IMR-90 (cell line): ENCODE measurements around the gene ALAS1. TPM values are rescaled to one million over a fixed set of nuclear protein-coding genes. Genes with fewer than 3 reads are reported as not detected.

Experiments used
- ATAC-seq: fragments of 200-7000 bp; cut with Tn5 transposase; 2 replicates; pipeline ENCODE4 v1.9.1; 2020; ENCODE audit warnings: low read depth, mild to moderate bottlenecking, moderate library complexity
- BruUV-seq: library from RNA; stranded (reverse); fragments of 400-500 nt; replicated peaks from 2 replicates; lab custom pipeline; 2021; lab: Mats Ljungman, UMichigan
- CTCF ChIA-PET: fragments of 300-600 bp; formaldehyde crosslinking; extraction: SDS; loops from one replicate; lab custom pipeline; 2021; ENCODE audit warnings: antibody characterized with exemption; lab: Yijun Ruan, JAX
- POLR2A ChIA-PET: fragments of 300-600 bp; sonication (Branson Sonifier 250); formaldehyde crosslinking; loops from one replicate; lab custom pipeline; 2022; ENCODE audit warnings: antibody characterized with exemption; ENCODE audit not compliant: unreplicated experiment; lab: Charles Lee
- DNase-seq: peaks from one replicate; pipeline ENCODE4 v3.0.0; 2013
- H2AFZ ChIP-seq: replicated peaks from 2 replicates; pipeline ENCODE3; 2013; ENCODE audit warnings: low read length, mild to moderate bottlenecking; ENCODE audit not compliant: poor library complexity
- H2AK5ac ChIP-seq: 2 replicates; pipeline ENCODE4 v1.6.1; 2013; ENCODE audit warnings: low read depth, low read length, inconsistent platforms
- H2AK9ac ChIP-seq: replicated peaks from 2 replicates; pipeline ENCODE3; 2013; ENCODE audit warnings: mild to moderate bottlenecking, low read depth, low read length, moderate library complexity; ENCODE audit not compliant: poor library complexity
- H2BK120ac ChIP-seq: 2 replicates; pipeline ENCODE4 v1.6.1; 2013; ENCODE audit warnings: low read depth, low read length, inconsistent platforms
- H2BK15ac ChIP-seq: 3 replicates; pipeline ENCODE4 v1.6.1; 2013; ENCODE audit warnings: low read depth, low read length, inconsistent platforms
- H2BK20ac ChIP-seq: 2 replicates; pipeline ENCODE4 v1.6.1; 2013; ENCODE audit warnings: low read depth, mild to moderate bottlenecking, inconsistent platforms, low read length, moderate library complexity
- H2BK5ac ChIP-seq: 2 replicates; pipeline ENCODE4 v1.6.1; 2013; ENCODE audit warnings: mild to moderate bottlenecking, low read depth, low read length, inconsistent platforms; ENCODE audit not compliant: poor library complexity, severe bottlenecking
- H3K14ac ChIP-seq: replicated peaks from 2 replicates; pipeline ENCODE4 v1.6.1; 2013; ENCODE audit warnings: low read depth, low read length, inconsistent platforms
- H3K18ac ChIP-seq: 2 replicates; pipeline ENCODE4 v1.6.1; 2013; ENCODE audit warnings: low read depth, low read length, control low read depth
- H3K23ac ChIP-seq: 2 replicates; pipeline ENCODE4 v1.6.1; 2013; ENCODE audit warnings: low read depth, low read length, inconsistent platforms
- H3K27ac ChIP-seq: 2 replicates; pipeline ENCODE4 v1.5.1; 2013; ENCODE audit warnings: mild to moderate bottlenecking, control low read depth, low read length; ENCODE audit not compliant: insufficient read depth
- H3K27me3 ChIP-seq: 2 replicates; pipeline ENCODE4 v1.6.1; 2013; ENCODE audit warnings: low read length; ENCODE audit not compliant: control insufficient read depth, insufficient read depth
- H3K36me3 ChIP-seq: 2 replicates; pipeline ENCODE4 v1.6.1; 2013; ENCODE audit warnings: low read length, mixed read lengths; ENCODE audit not compliant: control insufficient read depth, insufficient read depth
- H3K4ac ChIP-seq: 2 replicates; pipeline ENCODE4 v1.6.1; 2013; ENCODE audit warnings: low read depth, low read length, inconsistent platforms
- H3K4me1 ChIP-seq: 2 replicates; pipeline ENCODE4 v1.6.1; 2013; ENCODE audit warnings: low read length, mixed read lengths; ENCODE audit not compliant: control insufficient read depth, insufficient read depth
- H3K4me2 ChIP-seq: 2 replicates; pipeline ENCODE4 v1.6.1; 2013; ENCODE audit warnings: low read depth, mild to moderate bottlenecking, control low read depth, low read length, moderate library complexity
- H3K4me3 ChIP-seq: 2 replicates; pipeline ENCODE4 v1.5.1; 2013; ENCODE audit warnings: low read depth, mild to moderate bottlenecking, control low read depth, low read length, moderate library complexity; ENCODE audit not compliant: insufficient read depth
- H3K56ac ChIP-seq: 2 replicates; pipeline ENCODE4 v1.6.1; 2013; ENCODE audit warnings: low read length, inconsistent platforms; ENCODE audit not compliant: insufficient read depth; ENCODE audit errors: extremely low read depth
- H3K79me1 ChIP-seq, 2 experiments: 2 replicates each; pipeline ENCODE4 v1.6.1; 2013; ENCODE audit warnings: low read length in 2 of 2, inconsistent platforms in 1 of 2, low read depth in 1 of 2
- H3K9ac ChIP-seq: 2 replicates; pipeline ENCODE4 v1.6.1; 2013; ENCODE audit warnings: low read depth, low read length, control low read depth
- H3K9me1 ChIP-seq: 2 replicates; pipeline ENCODE4 v1.6.1; 2013; ENCODE audit warnings: low read length, inconsistent platforms; ENCODE audit not compliant: insufficient read depth
- H3K9me3 ChIP-seq: 2 replicates; pipeline ENCODE4 v1.6.1; 2013; ENCODE audit warnings: low read length; ENCODE audit not compliant: control insufficient read depth, insufficient read depth
- H4K20me1 ChIP-seq: 2 replicates; pipeline ENCODE4 v1.6.1; 2013; ENCODE audit warnings: low read length, inconsistent platforms; ENCODE audit not compliant: insufficient read depth
- H4K5ac ChIP-seq: 2 replicates; pipeline ENCODE4 v1.6.1; 2013; ENCODE audit warnings: mild to moderate bottlenecking, low read depth, low read length, control low read depth
- H4K8ac ChIP-seq, 2 experiments: 2 replicates each; pipeline ENCODE4 v1.6.1; 2013; ENCODE audit warnings: low read depth in 2 of 2, low read length in 2 of 2, control low read depth in 1 of 2, inconsistent platforms in 1 of 2
- H4K91ac ChIP-seq: 2 replicates; pipeline ENCODE4 v1.6.1; 2013; ENCODE audit warnings: low read depth, low read length, inconsistent platforms; ENCODE audit not compliant: insufficient read depth
- BHLHE40 ChIP-seq: fragments of 150-350 bp; IDR thresholded peaks from 2 replicates; pipeline ENCODE4 v1.6.1; 2016; ENCODE audit warnings: mild to moderate bottlenecking, low read depth, low read length
- CEBPB ChIP-seq: IDR thresholded peaks from 2 replicates; pipeline ENCODE4 v1.6.1; 2012; ENCODE audit warnings: low read depth, low read length, improper control_type of control experiment
- CHD1 ChIP-seq: IDR thresholded peaks from 2 replicates; pipeline ENCODE4 v1.6.1; 2012; ENCODE audit warnings: low read depth, low read length, improper control_type of control experiment
- CTCF ChIP-seq: conservative IDR thresholded peaks from 2 replicates; pipeline ENCODE4 v1.5.1; 2012; ENCODE audit warnings: mild to moderate bottlenecking, low read depth, low read length, improper control_type of control experiment
- ELK1 ChIP-seq: fragments of 150-350 bp; IDR thresholded peaks from 2 replicates; pipeline ENCODE4 v1.6.1; 2016; ENCODE audit warnings: low read depth, mild to moderate bottlenecking, low read length, moderate library complexity, borderline replicate concordance
- FOS ChIP-seq: fragments of 150-350 bp; IDR thresholded peaks from 2 replicates; pipeline ENCODE4 v1.6.1; 2016; ENCODE audit warnings: low read depth, low read length
- MAFK ChIP-seq: IDR thresholded peaks from 2 replicates; pipeline ENCODE4 v1.6.1; 2012; ENCODE audit warnings: low read depth, low read length, improper control_type of control experiment
- MAZ ChIP-seq: IDR thresholded peaks from 2 replicates; pipeline ENCODE4 v1.6.1; 2012; ENCODE audit warnings: low read depth, mild to moderate bottlenecking, low read length, improper control_type of control experiment, moderate library complexity, borderline replicate concordance
- MXI1 ChIP-seq: IDR thresholded peaks from 2 replicates; pipeline ENCODE4 v1.6.1; 2012; ENCODE audit warnings: low read depth, mild to moderate bottlenecking, low read length, moderate library complexity, borderline replicate concordance
- NFE2L2 ChIP-seq: fragments of 150-350 bp; IDR thresholded peaks from 2 replicates; pipeline ENCODE4 v1.6.1; 2016; ENCODE audit warnings: low read depth, mild to moderate bottlenecking, low read length
- POLR2A ChIP-seq: IDR thresholded peaks from 2 replicates; pipeline ENCODE4 v1.6.1; 2012; ENCODE audit warnings: mild to moderate bottlenecking, low read depth, low read length
- RAD21 ChIP-seq: IDR thresholded peaks from 2 replicates; pipeline ENCODE4 v1.6.1; 2012; ENCODE audit warnings: low read length, improper control_type of control experiment
- RCOR1 ChIP-seq: IDR thresholded peaks from 2 replicates; pipeline ENCODE4 v1.6.1; 2012; ENCODE audit warnings: mild to moderate bottlenecking, low read length, improper control_type of control experiment; ENCODE audit not compliant: insufficient replicate concordance
- RFX5 ChIP-seq: IDR thresholded peaks from 2 replicates; pipeline ENCODE4 v1.8.0; 2012; ENCODE audit warnings: low read depth, mild to moderate bottlenecking, low read length, moderate library complexity
- SMC3 ChIP-seq: fragments of 150-350 bp; IDR thresholded peaks from 2 replicates; pipeline ENCODE4 v1.6.1; 2016; ENCODE audit warnings: low read depth, mild to moderate bottlenecking, antibody characterized with exemption, low read length, moderate library complexity
- USF2 ChIP-seq: fragments of 150-350 bp; IDR thresholded peaks from 2 replicates; pipeline ENCODE4 v1.6.1; 2017; ENCODE audit warnings: mild to moderate bottlenecking, antibody characterized with exemption, low read length, low read depth
- WGBS, 2 experiments: methylation state at CpG; one replicate each; pipeline versions ENCODE4 v1.1.5 to v1.1.7; 2013; ENCODE audit warnings: missing lambda C conversion rate in 2 of 2; ENCODE audit not compliant: insufficient read length in 1 of 2; ENCODE audit errors: extremely low coverage in 2 of 2; 5-methylcytosine and 5-hydroxymethylcytosine counted together
- dilution Hi-C: fragments of 300-500 bp; cut with HindIII; formaldehyde crosslinking; loops from one replicate; pipeline ENCODE4 v1.14.3; 2018; ENCODE audit warnings: low sequenced_read_pairs; ENCODE audit not compliant: unreplicated experiment
- in situ Hi-C: fragments of 300-500 bp; cut with MboI; formaldehyde crosslinking; loops from 3 replicates; pipeline ENCODE4 v1.14.3; 2019; ENCODE audit warnings: low sequenced_read_pairs, inconsistent platforms, mixed read lengths
- intact Hi-C: fragments of 100-400 bp; cut with micrococcal nuclease; formaldehyde crosslinking; loops from 2 replicates; pipeline ENCODE4 v1.10.0; 2022
- polyA plus RNA-seq, 3 experiments: library from polyadenylated mRNA; depleted of rRNA; stranded (reverse); fragments of >200 nt; gene quantifications; 2 replicates each; pipeline ENCODE4 v1.2.3, GENCODE V29; 2012; ENCODE audit warnings: low replicate concordance in 1 of 3
- total RNA-seq: library from RNA; depleted of rRNA; stranded (reverse); fragments of >200 nt; gene quantifications from 2 replicates; pipeline ENCODE4 v1.2.3, GENCODE V29; 2012

Gene ALAS1
- total and polyA plus RNA-seq, 2 of the 4 experiments (the other 2 are of a cell fraction), result 32.8 to 47.2 TPM

- H3K9ac ChIP-seq, result no peak overlapping the region
- ATAC-seq (no peak), DNase-seq (no peak)
- dilution Hi-C loops, result no loop called here
- POLR2A ChIA-PET, result no interaction called here
- peaks cover under 1% of the 10 kb centered on the region; the same call in 1 of the 2 replicates for H3K4me1 ChIP-seq
- no peak overlapping the region for H3K4me2 ChIP-seq
- H2AFZ ChIP-seq, result no peak overlapping the region
- 0 out of 2 replicates have a peak, but pooled peaks cover under 1% of the 10 kb centered on the region for H3K9me1 ChIP-seq
- intact Hi-C loops, result no loop called here
- H4K20me1 ChIP-seq, result no peaks in the 10 kb centered on the region
- H2BK5ac ChIP-seq, result no peak overlapping the region
- H3K4me3 ChIP-seq, result no peak overlapping the region
- H3K27ac ChIP-seq, result no peak overlapping the region
- H3K23ac ChIP-seq, result no peak overlapping the region
- no peak overlapping the region for H2AK9ac ChIP-seq
- no peak overlapping the region for H3K56ac ChIP-seq
- H3K4ac ChIP-seq, result no peak overlapping the region
- no peak overlapping the region for H4K8ac ChIP-seq
- H3K18ac ChIP-seq, result no peak overlapping the region
- H4K91ac ChIP-seq, result no peak overlapping the region
- H3K27me3 ChIP-seq, result peaks cover 8% of the 10 kb centered on the region
- H3K36me3 ChIP-seq, result no peaks in the 10 kb centered on the region
- no peak overlapping the region for H4K5ac ChIP-seq
- 100% methylated on average over 1 of the region's 5 CpGs; no CpG with 5 or more reads in 1 of the 2 experiments for WGBS, 2 experiments
- H2BK15ac ChIP-seq, result no peak overlapping the region
- no peak overlapping the region for H2BK20ac ChIP-seq
- CTCF ChIA-PET, result no interaction called here
- H3K9me3 ChIP-seq, result no peaks in the 10 kb centered on the region
- in situ Hi-C loops, result no loop called here
- no peaks in the 10 kb centered on the region for H3K79me1 ChIP-seq
- TF ChIP-seq MAFK (no peak), POLR2A (no peak), SMC3 (no peak), ELK1 (no peak), RFX5 (no peak), NFE2L2 (no peak), MAZ (no peak), FOS (no peak), CTCF (no peak), RCOR1 (no peak), CEBPB (no peak), MXI1 (no peak), BHLHE40 (no peak), RAD21 (no peak), USF2 (no peak), CHD1 (no peak)
- H2AK5ac ChIP-seq, result no peak overlapping the region
- no peak overlapping the region for H2BK120ac ChIP-seq
- no TSS peak for BruUV-seq
- no peak overlapping the region for H3K14ac ChIP-seq
Measured at GRCh38 chr3:52182196-52182595, 15.8 kb upstream of the ALAS1 start.
